Measurements from ENCODE around the gene ATG4D.

Gene ATG4D

GRCh38 chr19:10551698-10552301, 8.1 kb downstream of the ATG4D start:
- ATAC-seq (replicated peaks), result no peak
- peaks cover 27 to 54% of the 10 kb centered on the region in 2 donors for H3K4me1 Mint-ChIP-seq
- DNase-seq, result no peak
- no peaks in the 10 kb centered on the region for H3K27me3 Mint-ChIP-seq
- H3K27ac Mint-ChIP-seq, result no peak overlapping the region
- H3K36me3 Mint-ChIP-seq, result peaks cover 42 to 72% of the 10 kb centered on the region in 2 donors
- no peak overlapping the region for H3K4me3 Mint-ChIP-seq
- no peaks in the 10 kb centered on the region for H3K9me3 Mint-ChIP-seq

DNA sequence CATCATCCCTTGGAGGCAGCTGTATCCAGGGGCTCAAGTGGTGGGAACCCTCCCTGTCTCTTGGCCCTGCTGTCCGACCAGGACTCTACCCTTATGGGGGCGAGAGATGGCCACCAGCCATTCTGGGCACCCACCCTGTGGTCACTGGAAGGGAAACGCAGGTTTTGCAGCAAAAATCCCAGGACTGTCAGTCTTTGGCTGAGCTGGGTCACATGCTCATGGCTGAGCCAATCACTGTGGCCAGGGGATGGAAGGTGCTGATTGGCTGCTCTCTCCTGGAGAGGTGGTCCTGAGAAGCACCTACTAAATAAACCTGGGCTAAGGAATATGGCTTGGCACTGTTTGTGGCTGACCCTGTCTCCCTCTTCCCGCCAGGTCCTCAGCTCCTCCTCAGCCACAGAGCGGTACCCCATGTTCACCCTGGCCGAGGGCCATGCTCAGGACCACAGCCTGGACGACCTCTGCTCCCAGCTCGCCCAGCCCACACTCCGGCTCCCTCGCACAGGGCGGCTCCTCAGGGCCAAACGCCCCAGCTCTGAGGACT, 8.9 kb downstream of the ATG4D start:
- peaks cover 27 to 54% of the 10 kb centered on the region in 2 donors for H3K4me1 Mint-ChIP-seq
- H3K36me3 Mint-ChIP-seq, result peaks cover 42 to 68% of the 10 kb centered on the region in 2 donors
- H3K27me3 Mint-ChIP-seq, result no peaks in the 10 kb centered on the region
- ATAC-seq (replicated peaks), result peak in 1 of 2 donors; percentile 17
- no peaks in the 10 kb centered on the region for H3K9me3 Mint-ChIP-seq
- peak overlapping the region; percentile 96 for H3K27ac Mint-ChIP-seq
- no peak for DNase-seq
- peak overlapping the region in 1 of 2 donors; percentile 15 for H3K4me3 Mint-ChIP-seq

- peaks cover 45 to 73% of the 10 kb centered on the region in 2 donors for H3K36me3 Mint-ChIP-seq
- no peaks in the 10 kb centered on the region for H3K9me3 Mint-ChIP-seq
- no peaks in the 10 kb centered on the region for H3K27me3 Mint-ChIP-seq
- peak overlapping the region; percentile 13 to 61 for H3K4me3 Mint-ChIP-seq
- ATAC-seq (replicated peaks), result no peak
- peak overlapping the region; percentile 96 for H3K27ac Mint-ChIP-seq
- peaks cover 27 to 54% of the 10 kb centered on the region in 2 donors for H3K4me1 Mint-ChIP-seq
- DNase-seq, result no peak
Observed at GRCh38 chr19:10553087-10553667, 9.5 kb downstream of the ATG4D start.

- Mint-ChIP-seq H3K27me3 (no peaks in the 10 kb centered on the region), H3K4me3 (peak overlapping the region; percentile 48 to 70), H3K36me3 (peaks cover 46 to 68% of the 10 kb centered on the region in 2 donors), H3K27ac (peak overlapping the region; percentile 96), H3K4me1 (peaks cover 27 to 54% of the 10 kb centered on the region in 2 donors), H3K9me3 (no peaks in the 10 kb centered on the region)
- peak; percentile 48 for DNase-seq
- peak; percentile 76 to 83 for ATAC-seq (replicated peaks)
Observed at GRCh38 chr19:10553943-10554381, 10.3 kb downstream of the ATG4D start.

DNA sequence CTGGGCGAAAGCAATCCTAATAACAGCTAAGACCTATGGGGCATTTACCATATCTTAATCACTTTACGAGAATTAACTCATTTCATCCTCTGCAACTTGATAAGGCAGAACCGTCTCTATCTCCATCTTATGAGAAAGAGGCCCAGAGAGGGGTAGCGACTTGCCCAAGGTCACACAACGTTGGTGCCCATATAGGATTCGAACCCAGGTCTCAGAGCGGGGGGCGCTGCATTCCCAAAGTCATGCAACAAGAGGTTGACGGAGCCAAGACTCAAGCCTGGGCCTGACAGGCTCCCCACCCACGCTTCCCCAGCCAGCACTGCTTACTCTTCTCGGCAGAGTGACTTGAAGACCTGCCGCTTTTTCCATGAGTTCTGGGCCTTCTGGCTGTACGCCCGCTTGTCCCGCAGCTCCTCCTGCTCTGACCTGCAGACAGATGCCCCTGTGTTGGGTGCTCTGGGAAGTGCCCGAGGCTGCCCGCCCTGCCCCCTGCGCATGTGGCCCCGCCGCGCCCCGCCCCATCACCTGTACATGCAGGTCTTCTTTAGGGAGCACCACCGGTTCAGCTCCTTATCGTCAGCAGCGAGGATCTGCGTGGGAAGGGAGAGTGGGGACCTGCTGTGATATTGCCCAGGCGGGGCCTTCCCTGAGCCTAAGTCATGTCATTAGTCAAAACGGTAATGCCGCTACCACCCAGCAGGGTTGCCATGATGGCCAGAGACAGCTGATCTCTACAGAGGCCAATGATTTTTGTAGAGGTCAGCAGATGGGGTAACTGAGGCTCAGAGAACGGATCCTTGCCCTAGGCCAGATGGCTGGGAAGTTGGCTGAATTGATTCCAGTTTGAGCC, 11.3 kb downstream of the ATG4D start:
- H3K4me3 Mint-ChIP-seq, result peak overlapping the region in 1 of 2 donors; percentile 29
- no peak for DNase-seq
- H3K36me3 Mint-ChIP-seq, result peaks cover 45 to 65% of the 10 kb centered on the region in 2 donors
- ATAC-seq (replicated peaks), result no peak
- H3K9me3 Mint-ChIP-seq, result no peaks in the 10 kb centered on the region
- H3K27ac Mint-ChIP-seq, result peak overlapping the region; percentile 96
- H3K4me1 Mint-ChIP-seq, result peaks cover 27 to 52% of the 10 kb centered on the region in 2 donors
- no peaks in the 10 kb centered on the region for H3K27me3 Mint-ChIP-seq

DNA sequence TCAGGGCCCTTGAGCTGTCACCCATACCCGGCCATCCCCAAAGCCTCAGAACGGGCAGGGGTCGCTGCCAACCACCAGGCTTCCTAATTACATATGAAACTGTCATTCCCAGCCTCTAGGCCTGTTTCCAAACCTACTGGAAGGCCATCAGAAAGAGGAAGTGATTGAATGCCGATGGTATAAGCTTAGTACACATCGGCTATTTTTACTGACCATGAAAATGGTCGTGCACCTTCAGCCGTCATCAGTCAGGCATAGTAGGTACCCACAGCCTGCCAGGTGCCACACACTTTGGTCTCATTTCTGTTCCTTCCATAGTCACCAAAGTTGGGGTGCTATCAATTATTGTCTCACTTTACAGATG, 11.9 kb downstream of the ATG4D start:
- ATAC-seq (replicated peaks) (no peak), DNase-seq (no peak)
- Mint-ChIP-seq H3K9me3 (no peaks in the 10 kb centered on the region), H3K27me3 (no peaks in the 10 kb centered on the region), H3K36me3 (peaks cover 42 to 64% of the 10 kb centered on the region in 2 donors), H3K4me1 (peaks cover 27 to 46% of the 10 kb centered on the region in 2 donors), H3K4me3 (no peak overlapping the region), H3K27ac (peak overlapping the region; percentile 59)

GRCh38 chr19:10557603-10558197, 14.0 kb downstream of the ATG4D start:
- no peaks in the 10 kb centered on the region for H3K9me3 Mint-ChIP-seq
- ATAC-seq (replicated peaks), result no peak
- H3K36me3 Mint-ChIP-seq, result peaks cover 41 to 62% of the 10 kb centered on the region in 2 donors
- no peaks in the 10 kb centered on the region for H3K27me3 Mint-ChIP-seq
- no peak overlapping the region for H3K27ac Mint-ChIP-seq
- DNase-seq, result no peak
- peak overlapping the region in 1 of 2 donors; percentile 9 for H3K4me3 Mint-ChIP-seq
- peaks cover 19 to 39% of the 10 kb centered on the region in 2 donors for H3K4me1 Mint-ChIP-seq

DNA sequence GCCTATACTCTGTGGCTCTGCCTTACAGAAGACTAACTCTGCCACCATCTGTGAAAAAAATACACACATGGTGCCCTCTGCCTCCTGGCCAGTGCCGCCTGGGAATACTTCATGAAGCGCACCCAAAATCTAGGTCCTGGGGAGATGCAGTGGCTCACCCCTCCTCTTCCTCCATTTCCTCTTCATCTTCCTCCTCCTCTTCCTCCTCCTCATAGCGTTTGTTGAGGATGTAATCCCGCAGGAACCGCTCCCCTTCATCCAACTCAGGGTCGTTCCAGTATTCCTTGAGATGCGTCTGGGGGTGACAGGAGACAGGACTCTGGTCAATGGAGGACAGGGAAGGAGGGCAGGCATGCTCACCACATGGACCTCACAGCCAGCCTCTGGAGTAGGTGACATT, 16.4 kb downstream of the ATG4D start:
- Mint-ChIP-seq H3K27ac (no peak overlapping the region), H3K9me3 (no peaks in the 10 kb centered on the region), H3K36me3 (peaks cover 28 to 51% of the 10 kb centered on the region in 2 donors), H3K4me1 (peaks cover 14 to 23% of the 10 kb centered on the region in 2 donors), H3K27me3 (no peaks in the 10 kb centered on the region), H3K4me3 (no peak overlapping the region)
- DNase-seq, result no peak
- no peak for ATAC-seq (replicated peaks)

- no peaks in the 10 kb centered on the region for H3K27me3 Mint-ChIP-seq
- peaks cover 31 to 50% of the 10 kb centered on the region in 2 donors for H3K36me3 Mint-ChIP-seq
- peaks cover 24 to 37% of the 10 kb centered on the region in 2 donors for H3K4me1 Mint-ChIP-seq
- ATAC-seq (replicated peaks), result no peak
- no peak for DNase-seq
- no peak overlapping the region for H3K4me3 Mint-ChIP-seq
- H3K27ac Mint-ChIP-seq, result no peak overlapping the region
- no peaks in the 10 kb centered on the region for H3K9me3 Mint-ChIP-seq
Observed at GRCh38 chr19:10562609-10563008, 18.9 kb downstream of the ATG4D start.

- Mint-ChIP-seq H3K9me3 (no peaks in the 10 kb centered on the region), H3K4me3 (peak overlapping the region; percentile 88 to 95), H3K4me1 (peaks cover 38 to 55% of the 10 kb centered on the region in 2 donors), H3K27me3 (no peaks in the 10 kb centered on the region), H3K36me3 (peaks cover 19 to 35% of the 10 kb centered on the region in 2 donors), H3K27ac (peak overlapping the region; percentile 98)
- peak; percentile 17 to 20 for ATAC-seq (replicated peaks)
- DNase-seq, result peak; percentile 45
Observed at GRCh38 chr19:10565028-10565566, 21.4 kb downstream of the ATG4D start.

DNA sequence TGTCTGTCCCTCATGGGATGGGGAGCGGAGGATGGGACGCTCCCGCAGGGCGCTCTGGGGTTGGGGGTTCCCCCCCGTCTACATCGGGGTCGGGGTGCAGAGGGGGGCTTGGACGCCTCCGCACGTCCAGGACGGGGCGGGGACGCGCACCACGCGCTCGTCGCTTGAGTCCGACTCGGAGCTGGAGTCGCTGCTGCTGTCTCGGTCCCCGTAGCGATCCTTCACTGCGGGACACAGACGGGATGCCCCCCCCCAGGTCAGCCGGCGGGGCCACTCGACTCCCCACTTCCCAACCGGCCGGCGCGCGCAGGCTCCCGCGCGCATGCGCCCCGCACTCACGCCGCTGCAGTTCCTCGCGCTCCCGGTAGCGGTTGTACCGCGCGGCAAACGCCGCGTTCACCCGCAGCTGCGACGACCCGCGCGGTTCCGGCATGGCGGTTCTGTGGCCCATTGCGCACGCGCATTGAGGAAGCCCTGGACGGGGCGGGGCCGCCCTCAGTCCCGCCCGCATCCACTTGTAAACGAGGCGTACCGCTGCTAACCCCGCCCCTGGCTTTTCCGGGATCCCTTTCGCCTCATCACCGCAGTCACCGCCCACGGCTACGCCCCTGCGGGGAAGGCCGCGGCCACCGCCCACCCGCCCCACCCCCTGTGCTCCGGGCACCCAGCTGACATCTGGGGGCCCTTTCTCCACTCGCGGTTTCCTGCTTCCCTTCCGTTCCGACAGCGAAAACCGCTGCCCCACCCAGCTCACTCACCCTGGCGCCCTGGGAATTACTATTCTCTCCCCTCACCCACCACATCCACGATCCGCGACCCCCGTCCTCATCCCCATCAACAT, 22.1 kb downstream of the ATG4D start, which contains the start of gene KRI1:
Gene KRI1 (minus strand): TSS at position 444 of the 841 bp plus-strand sequence. CDS start 11 bp downstream, at position 433.
- Mint-ChIP-seq H3K4me1 (peaks cover 40 to 55% of the 10 kb centered on the region in 2 donors), H3K4me3 (peak within 1 kb of the TSS; percentile 88 to 95), H3K27ac (peak within 1 kb of the TSS; percentile 98), H3K27me3 (no peaks in the 10 kb centered on the region), H3K9me3 (no peaks in the 10 kb centered on the region), H3K36me3 (peaks cover 16 to 29% of the 10 kb centered on the region in 2 donors)
- peak; percentile 97 for DNase-seq
- ATAC-seq (replicated peaks), result peak; percentile 56 to 61

GRCh38 chr19:10566408-10566657, 22.6 kb downstream of the ATG4D start:
- Mint-ChIP-seq H3K27me3 (no peaks in the 10 kb centered on the region), H3K9me3 (no peaks in the 10 kb centered on the region), H3K36me3 (peaks cover 11 to 23% of the 10 kb centered on the region in 2 donors), H3K4me3 (peak overlapping the region; percentile 88 to 95), H3K4me1 (peaks cover 40 to 54% of the 10 kb centered on the region in 2 donors), H3K27ac (peak overlapping the region; percentile 98)
- DNase-seq (no peak), ATAC-seq (replicated peaks) (no peak)
